ENCODE results near the gene GRIP2. TPM values are rescaled to one million over a fixed set of nuclear protein-coding genes. Genes with fewer than 3 reads are reported as not detected.
A peak's percentile ranks its signal among the peaks of the same experiment; 100 is the strongest.

Gene GRIP2
- total and polyA plus RNA-seq, 9 of the 15 experiments (the other 6 are each of a cell fraction or from before 2014, with no cell fraction given): 0.01 TPM; not detected in 7

DNA sequence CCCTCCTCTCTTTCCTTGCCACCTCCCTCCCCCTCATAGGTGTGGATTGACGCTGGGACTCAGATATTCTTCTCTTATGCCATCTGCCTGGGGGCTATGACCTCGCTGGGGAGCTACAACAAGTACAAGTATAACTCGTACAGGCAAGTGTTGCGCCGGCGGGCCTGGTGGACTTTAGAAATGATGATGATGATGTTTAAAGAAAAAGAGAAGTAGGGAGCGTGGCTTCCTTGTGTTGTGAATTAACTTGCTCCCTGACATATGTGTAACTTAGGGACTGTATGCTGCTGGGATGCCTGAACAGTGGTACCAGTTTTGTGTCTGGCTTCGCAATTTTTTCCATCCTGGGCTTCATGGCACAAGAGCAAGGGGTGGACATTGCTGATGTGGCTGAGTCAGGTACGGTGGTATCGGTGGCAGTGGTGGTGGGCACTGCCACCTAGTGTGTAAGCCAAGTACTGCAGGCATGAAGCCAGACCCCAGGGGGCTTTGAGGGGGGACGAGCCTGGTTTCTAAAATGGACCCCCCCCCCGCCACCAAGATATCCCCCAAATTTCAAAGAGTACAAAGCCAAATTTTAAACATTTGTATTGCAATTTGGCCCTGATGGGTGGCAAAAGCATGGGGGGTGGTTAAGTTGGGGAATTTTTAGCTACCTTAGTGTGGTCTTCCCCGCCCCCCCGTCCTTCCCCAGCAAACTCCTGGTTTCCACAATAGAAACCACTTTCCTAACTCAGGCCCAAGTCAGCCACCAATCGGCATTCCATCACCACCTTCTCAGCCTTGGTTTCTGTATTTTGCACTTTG lies 72.1 kb downstream of the GRIP2 start (continued):
- TF ChIP-seq RAD21 (CRISPR knock-in tag; conservative IDR thresholded peaks at IDR 0.05 in 1 of 2, IDR thresholded peaks at IDR 0.05 in 1 of 2) (peak; percentile 85 to 90), CC2D1A (IDR thresholded peaks at IDR 0.05) (peak; percentile 52; the same call in 1 of the 2 replicates), DACH1 (IDR thresholded peaks at IDR 0.05; ENCODE audit: partially characterized antibody) (no peak)
- TF ChIP-seq, protein P1, sequence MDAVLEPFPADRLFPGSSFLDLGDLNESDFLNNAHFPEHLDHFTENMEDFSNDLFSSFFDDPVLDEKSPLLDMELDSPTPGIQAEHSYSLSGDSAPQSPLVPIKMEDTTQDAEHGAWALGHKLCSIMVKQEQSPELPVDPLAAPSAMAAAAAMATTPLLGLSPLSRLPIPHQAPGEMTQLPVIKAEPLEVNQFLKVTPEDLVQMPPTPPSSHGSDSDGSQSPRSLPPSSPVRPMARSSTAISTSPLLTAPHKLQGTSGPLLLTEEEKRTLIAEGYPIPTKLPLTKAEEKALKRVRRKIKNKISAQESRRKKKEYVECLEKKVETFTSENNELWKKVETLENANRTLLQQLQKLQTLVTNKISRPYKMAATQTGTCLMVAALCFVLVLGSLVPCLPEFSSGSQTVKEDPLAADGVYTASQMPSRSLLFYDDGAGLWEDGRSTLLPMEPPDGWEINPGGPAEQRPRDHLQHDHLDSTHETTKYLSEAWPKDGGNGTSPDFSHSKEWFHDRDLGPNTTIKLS (IDR thresholded peaks at IDR 0.05; ENCODE audit: borderline replicate concordance, low read depth): no peak

DNA sequence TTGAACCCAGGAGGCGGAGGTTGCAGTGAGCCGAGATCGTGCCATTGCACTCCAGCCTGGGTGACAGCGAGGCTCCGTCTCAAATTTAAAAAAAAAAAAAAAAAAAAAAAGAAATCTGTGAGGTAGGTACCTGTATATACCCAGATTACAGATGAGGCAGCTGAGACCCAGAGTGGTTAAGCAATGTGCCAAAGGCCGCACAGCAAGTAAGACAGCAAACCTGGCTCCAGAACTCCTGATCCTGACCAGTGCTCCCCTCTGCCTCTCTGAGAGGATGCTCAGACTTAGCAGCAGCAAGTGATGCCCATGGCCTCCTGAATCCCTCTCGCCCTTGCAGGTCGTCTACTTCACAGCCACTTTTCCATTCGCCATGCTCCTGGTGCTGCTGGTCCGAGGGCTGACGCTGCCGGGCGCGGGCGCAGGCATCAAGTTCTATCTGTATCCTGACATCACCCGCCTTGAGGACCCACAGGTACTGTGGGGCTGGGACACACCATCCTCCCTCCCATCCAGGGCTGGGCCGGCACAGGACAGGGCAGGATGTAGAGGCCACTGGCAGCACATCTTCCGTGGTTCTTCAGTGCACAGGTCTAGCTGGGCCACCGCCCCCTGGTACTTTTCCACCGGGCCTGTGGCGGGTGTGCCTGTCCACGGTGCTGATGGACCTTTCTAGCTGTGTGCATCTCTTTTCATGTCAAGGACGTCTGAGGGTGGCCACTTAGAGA lies 73.8 kb downstream of the GRIP2 start:
- FAIRE-seq (no peak), ATAC-seq (no peak), DNase-seq (ENCODE audit: extremely low read depth in 1 of 4, low spot score in 3 of 4) (no peak)
- Histone ChIP-seq H3K4me2 (ENCODE audit: insufficient read depth, low read length) (no peak overlapping the region), H2AFZ (ENCODE audit: low read depth, low read length) (no peak overlapping the region), H3K4me1 (replicated peaks in 1 of 2; ENCODE audit: control insufficient read depth in 2 of 2, insufficient read depth in 2 of 2, low read length in 2 of 2) (peaks cover 0 to 4% of the 10 kb centered on the region in 2 experiments; a peak in 1 of 5 replicates), H3K4me3 (no peak overlapping the region), H3K79me2 (ENCODE audit: control insufficient read depth, insufficient read depth, low read length) (no peaks in the 10 kb centered on the region), H3K9ac (ENCODE audit: insufficient read depth in 1 of 2, low read depth in 2 of 2, low read length in 2 of 2) (peak overlapping the region in 1 of 2 experiments; percentile 35; a peak in 2 of 4 replicates), H3K27ac (ENCODE audit: extremely low read depth, low read depth, low read length) (no peak overlapping the region), H3K9me1 (ENCODE audit: control insufficient read depth, insufficient read depth, low read length) (no peaks in the 10 kb centered on the region), H3K27me3 (ENCODE audit: control insufficient read depth in 2 of 2, insufficient read depth in 2 of 2, low read length in 2 of 2) (no peaks in the 10 kb centered on the region), H3K36me3 (ENCODE audit: control insufficient read depth, insufficient read depth, low read length) (peaks cover 99% of the 10 kb centered on the region), H4K20me1 (replicated peaks; ENCODE audit: control insufficient read depth, insufficient read depth, low read length) (no peaks in the 10 kb centered on the region), H3K9me3 (replicated peaks; ENCODE audit: control insufficient read depth, insufficient read depth, low read depth, low read length) (no peaks in the 10 kb centered on the region)
- POLR2A ChIA-PET: interaction anchor here (0.6 to 0.9 kb wide), 3 partner anchors 12 to 263 kb away, joined by 3 to 5 read pairs (median 3); no protein-coding TSS in a partner anchor
- 96% methylated on average over 23 of the region's 23 CpGs for WGBS (ENCODE audit: insufficient coverage, low coverage, missing lambda C conversion rate)
- no TSS peak for BruUV-seq (replicated peaks)
- intact Hi-C loops (cut with micrococcal nuclease): loop anchor here (10.0 kb wide), 1 partner anchor 572 kb away; no protein-coding TSS in a partner anchor
- in situ Hi-C loops (cut with MboI): loop anchor here (5.0 kb wide), 1 partner anchor 204 kb away; no protein-coding TSS in a partner anchor
- CTCF ChIA-PET (ENCODE audit: low intra/inter-chr PET ratio): interaction anchor here (1.0 to 4.7 kb wide), 2 partner anchors 263 kb away, joined by 3 to 48 read pairs; no protein-coding TSS in a partner anchor
- TF ChIP-seq POLR2G (IDR thresholded peaks at IDR 0.05; ENCODE audit: low read depth, low read length): peak; percentile 66
- TF ChIP-seq ZBTB34 (CRISPR knock-in tag; IDR thresholded peaks at IDR 0.05): no peak
- 0 out of 2 replicates have a peak, but pooled peaks have one; percentile 8 for TF ChIP-seq CEBPG (CRISPR knock-in tag; IDR thresholded peaks at IDR 0.05)
- no peak for TF ChIP-seq CEBPG (tag; conservative IDR thresholded peaks at IDR 0.05 in 1 of 2, IDR thresholded peaks at IDR 0.05 in 1 of 2)
- TF ChIP-seq, protein P2, sequence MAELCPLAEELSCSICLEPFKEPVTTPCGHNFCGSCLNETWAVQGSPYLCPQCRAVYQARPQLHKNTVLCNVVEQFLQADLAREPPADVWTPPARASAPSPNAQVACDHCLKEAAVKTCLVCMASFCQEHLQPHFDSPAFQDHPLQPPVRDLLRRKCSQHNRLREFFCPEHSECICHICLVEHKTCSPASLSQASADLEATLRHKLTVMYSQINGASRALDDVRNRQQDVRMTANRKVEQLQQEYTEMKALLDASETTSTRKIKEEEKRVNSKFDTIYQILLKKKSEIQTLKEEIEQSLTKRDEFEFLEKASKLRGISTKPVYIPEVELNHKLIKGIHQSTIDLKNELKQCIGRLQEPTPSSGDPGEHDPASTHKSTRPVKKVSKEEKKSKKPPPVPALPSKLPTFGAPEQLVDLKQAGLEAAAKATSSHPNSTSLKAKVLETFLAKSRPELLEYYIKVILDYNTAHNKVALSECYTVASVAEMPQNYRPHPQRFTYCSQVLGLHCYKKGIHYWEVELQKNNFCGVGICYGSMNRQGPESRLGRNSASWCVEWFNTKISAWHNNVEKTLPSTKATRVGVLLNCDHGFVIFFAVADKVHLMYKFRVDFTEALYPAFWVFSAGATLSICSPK (IDR thresholded peaks at IDR 0.05; ENCODE audit: borderline replicate concordance): no peak
- peak; percentile 37; the same call in 1 of the 2 replicates for TF ChIP-seq BCOR (IDR thresholded peaks at IDR 0.05)
- TF ChIP-seq KLF1 (tag; IDR thresholded peaks at IDR 0.05): no peak
- peak; percentile 52 for TF ChIP-seq ZFP36 (IDR thresholded peaks at IDR 0.05; ENCODE audit: low read depth, low read length, partially characterized antibody)
- TF ChIP-seq RBM22 (IDR thresholded peaks at IDR 0.05; ENCODE audit: low read depth, low read length, poor library complexity, severe bottlenecking): peak; percentile 72

Measured in K562 (cell line).